Skin epidermis (tissue), 12 donors: ENCODE data around the gene MAP4K3.
"Not testable (repeated sequence)": the region's sequence is repeated elsewhere in the genome, so short reads cannot be mapped to it uniquely, and the experiment has no call there.

Experiments
- H3K27ac ChIP-seq, 21 experiments: fragments of 200-600 bp; sonication (generic) in 11 of 21; one replicate each; pipeline ENCODE4 v1.5.0; 2020; ENCODE audit warnings: mild to moderate bottlenecking in 3 of 21, inconsistent platforms in 2 of 21, moderate library complexity in 2 of 21
- H3K4me3 ChIP-seq, 7 experiments: fragments of 200-600 bp; sonication (generic) in 2 of 7; one replicate each; pipeline ENCODE4 v1.5.0; 2020; ENCODE audit warnings: inconsistent platforms in 2 of 7, mild to moderate bottlenecking in 2 of 7, moderate library complexity in 1 of 7

Gene MAP4K3

GRCh38 chr2:39379643-39380524, 57.2 kb downstream of the MAP4K3 start:
- Histone ChIP-seq H3K27ac (peak overlapping the region in 5 of 21 experiments; percentile 1 to 62 (median 25)), H3K4me3 (no peak overlapping the region)

- peak overlapping the region in 1 of 21 experiments; percentile 58 for H3K27ac ChIP-seq
- H3K4me3 ChIP-seq, result no peak overlapping the region
These were observed 58.1 kb downstream of the MAP4K3 start for GRCh38 chr2:39378968-39379367.

- Histone ChIP-seq H3K4me3 (no peak overlapping the region), H3K27ac (peak overlapping the region in 2 of 21 experiments; percentile 9 to 36)
These were observed 59.7 kb downstream of the MAP4K3 start for GRCh38 chr2:39377226-39377939.

GRCh38 chr2:39375917-39376316, 61.2 kb downstream of the MAP4K3 start:
- Histone ChIP-seq H3K27ac (no peak overlapping the region), H3K4me3 (no peak overlapping the region)

GRCh38 chr2:39373181-39373802, 63.8 kb downstream of the MAP4K3 start:
- Histone ChIP-seq H3K27ac (no peak overlapping the region), H3K4me3 (no peak overlapping the region)

GRCh38 chr2:39370101-39370500, 67.0 kb downstream of the MAP4K3 start:
- no peak overlapping the region for H3K27ac ChIP-seq
- no peak overlapping the region for H3K4me3 ChIP-seq

- Histone ChIP-seq H3K4me3 (no peak overlapping the region), H3K27ac (no peak overlapping the region)
These were observed 68.2 kb downstream of the MAP4K3 start for GRCh38 chr2:39368846-39369245.

GRCh38 chr2:39368376-39368775, 68.7 kb downstream of the MAP4K3 start:
- no peak overlapping the region for H3K27ac ChIP-seq
- H3K4me3 ChIP-seq, result no peak overlapping the region

- H3K4me3 ChIP-seq, result no peak overlapping the region
- no peak overlapping the region for H3K27ac ChIP-seq
These were observed 74.5 kb downstream of the MAP4K3 start for GRCh38 chr2:39362595-39362994.

GRCh38 chr2:39361511-39361910, 75.6 kb downstream of the MAP4K3 start:
- no peak overlapping the region for H3K4me3 ChIP-seq

GRCh38 chr2:39360342-39360741, 76.7 kb downstream of the MAP4K3 start:
- not testable (repeated sequence) for H3K4me3 ChIP-seq, H3K27ac ChIP-seq

More at GRCh38 chr2:39361511-39361910, 75.6 kb downstream of the MAP4K3 start:
- no peak overlapping the region for H3K27ac ChIP-seq

GRCh38 chr2:39359453-39360038, 77.5 kb downstream of the MAP4K3 start:
- H3K27ac ChIP-seq, result no peak overlapping the region
- no peak overlapping the region for H3K4me3 ChIP-seq

GRCh38 chr2:39356922-39357639, 80.0 kb downstream of the MAP4K3 start:
- Histone ChIP-seq H3K4me3 (no peak overlapping the region), H3K27ac (peak overlapping the region in 1 of 21 experiments; percentile 26)

- Histone ChIP-seq H3K27ac (no peak overlapping the region), H3K4me3 (no peak overlapping the region)
These were observed 86.4 kb downstream of the MAP4K3 start for GRCh38 chr2:39350658-39351057.

- Histone ChIP-seq H3K27ac (no peak overlapping the region), H3K4me3 (no peak overlapping the region)
These were observed 98.6 kb downstream of the MAP4K3 start for GRCh38 chr2:39338502-39338901.

- Histone ChIP-seq H3K27ac (no peak overlapping the region), H3K4me3 (no peak overlapping the region)
These were observed 101.2 kb downstream of the MAP4K3 start for GRCh38 chr2:39335930-39336329.

- H3K4me3 ChIP-seq, result no peak overlapping the region
- no peak overlapping the region for H3K27ac ChIP-seq
These were observed 102.1 kb downstream of the MAP4K3 start for GRCh38 chr2:39334978-39335377.

GRCh38 chr2:39334529-39334928, 102.6 kb downstream of the MAP4K3 start:
- no peak overlapping the region for H3K4me3 ChIP-seq
- no peak overlapping the region for H3K27ac ChIP-seq

GRCh38 chr2:39326644-39327043, 110.4 kb downstream of the MAP4K3 start:
- Histone ChIP-seq H3K27ac (no peak overlapping the region), H3K4me3 (no peak overlapping the region)

- Histone ChIP-seq H3K4me3 (no peak overlapping the region), H3K27ac (no peak overlapping the region)
These were observed 111.1 kb downstream of the MAP4K3 start for GRCh38 chr2:39325966-39326365.
